ENCODE data around the gene GPBAR1. TPM values are rescaled to one million over a fixed set of nuclear protein-coding genes. Genes with fewer than 3 reads are reported as not detected.

Gene GPBAR1
- total and polyA plus RNA-seq, 2 of the 8 experiments (the other 6 are each of a cell fraction or from before 2014, with no cell fraction given) = 0.32 to 0.59 TPM

GRCh38 chr2:218233543-218233942 is 27.3 kb upstream of the GPBAR1 start (continued):
- no peak for TF ChIP-seq NRF1 (IDR thresholded peaks at IDR 0.05; ENCODE audit: low read depth, low read length)
- TF ChIP-seq POLR2AphosphoS5 (IDR thresholded peaks at IDR 0.05; ENCODE audit: low read depth, low read length) = no peak
- TF ChIP-seq ZNF274 (IDR thresholded peaks at IDR 0.05; ENCODE audit: borderline replicate concordance, extremely low read depth, low read length) = no peak
- no peak for TF ChIP-seq CREB1 (IDR thresholded peaks at IDR 0.05)
- no peak for TF ChIP-seq MAX (IDR thresholded peaks at IDR 0.05)
- TF ChIP-seq ASH2L (IDR thresholded peaks at IDR 0.05; ENCODE audit: low read length) = no peak
- TF ChIP-seq CTBP2 (IDR thresholded peaks at IDR 0.05; ENCODE audit: borderline replicate concordance, insufficient read depth, insufficient read length, low read length) = no peak
